Measurements from ENCODE around the gene FN3KRP. TPM values are rescaled to one million over a fixed set of nuclear protein-coding genes. Genes with fewer than 3 reads are reported as not detected.

The FN3KRP gene
- total and polyA plus RNA-seq, 12 donors: 6.8 to 41.2 (median 25.4) TPM

GRCh38 chr17:82745524-82745923 lies 29.0 kb downstream of the FN3KRP start:
- Histone ChIP-seq H3K27ac (no peak overlapping the region), H3K4me3 (no peak overlapping the region), H3K4me1 (replicated peaks in 1 of 2) (no peaks in the 10 kb centered on the region), H3K27me3 (no peaks in the 10 kb centered on the region), H3K9me3 (replicated peaks in 1 of 3) (peaks cover 0 to 5% (median 0%) of the 10 kb centered on the region in 3 donors), H3K36me3 (replicated peaks in 1 of 2) (peaks cover 0 to 40% of the 10 kb centered on the region in 2 donors)
- WGBS, 4 donors: 83 to 90% (median 88%) methylated on average over 8 of the region's 8 CpGs
- intact Hi-C loops (cut with DNase I): no loop called here
- no peak for DNase-seq
- TF ChIP-seq CTCF (IDR thresholded peaks at IDR 0.05) (no peak), POLR2A (IDR thresholded peaks at IDR 0.05) (no peak)

- Histone ChIP-seq H3K4me1 (replicated peaks in 1 of 2) (peaks cover 8 to 10% of the 10 kb centered on the region in 2 donors), H3K4me3 (no peak overlapping the region), H3K9me3 (replicated peaks in 1 of 3) (no peaks in the 10 kb centered on the region), H3K27me3 (no peaks in the 10 kb centered on the region), H3K27ac (no peak overlapping the region), H3K36me3 (replicated peaks in 1 of 2) (peaks cover 0 to 8% of the 10 kb centered on the region in 2 donors)
- intact Hi-C loops (cut with DNase I): no loop called here
- WGBS, 4 donors: 96 to 98% (median 97%) methylated on average over 11 to 16 of the region's 16 CpGs
- DNase-seq: no peak
- TF ChIP-seq CTCF (IDR thresholded peaks at IDR 0.05): no peak
- no peak for TF ChIP-seq POLR2A (IDR thresholded peaks at IDR 0.05)
These were observed 32.2 kb downstream of the FN3KRP start for GRCh38 chr17:82748756-82749155.

GRCh38 chr17:82750241-82750908 lies 33.9 kb downstream of the FN3KRP start:
- peaks cover 0 to 3% of the 10 kb centered on the region in 2 donors for H3K36me3 ChIP-seq (replicated peaks in 1 of 2)
- DNase-seq: no peak
- H3K4me1 ChIP-seq (replicated peaks in 1 of 2): peaks cover 8 to 10% of the 10 kb centered on the region in 2 donors
- TF ChIP-seq CTCF (IDR thresholded peaks at IDR 0.05) (no peak), POLR2A (IDR thresholded peaks at IDR 0.05) (no peak)
- H3K4me3 ChIP-seq: no peak overlapping the region
- 68 to 87% (median 80%) methylated on average over 24 to 40 of the region's 40 CpGs for WGBS, 4 donors
- no peak overlapping the region for H3K27ac ChIP-seq
- intact Hi-C loops (cut with DNase I): loop anchor here in 1 of 2 donors (10.0 kb wide), 1 partner anchor 106 kb away; the partner anchor contains the start of gene WDR45B
- H3K27me3 ChIP-seq: no peaks in the 10 kb centered on the region
- H3K9me3 ChIP-seq (replicated peaks in 1 of 3): no peaks in the 10 kb centered on the region

GRCh38 chr17:82751171-82751570 lies 34.7 kb downstream of the FN3KRP start:
- WGBS, 4 donors: 0 to 1% methylated on average over 54 to 56 of the region's 56 CpGs; no CpG with 5 or more reads in 2 of the 4 donors
- intact Hi-C loops (cut with DNase I): loop anchor here in 1 of 2 donors (10.0 kb wide), 1 partner anchor 106 kb away; the partner anchor contains the start of gene WDR45B
- no peaks in the 10 kb centered on the region for H3K27me3 ChIP-seq
- peaks cover 0 to 3% of the 10 kb centered on the region in 2 donors for H3K36me3 ChIP-seq (replicated peaks in 1 of 2)
- H3K4me1 ChIP-seq (replicated peaks in 1 of 2): peaks cover 8 to 10% of the 10 kb centered on the region in 2 donors
- peak in 4 of 7 donors; percentile 41 to 67 (median 62) for DNase-seq
- peak overlapping the region in 4 of 5 donors; percentile 61 to 92 (median 81) for H3K27ac ChIP-seq
- TF ChIP-seq POLR2A (IDR thresholded peaks at IDR 0.05) (peak; percentile 21 to 25), CTCF (IDR thresholded peaks at IDR 0.05) (peak in 1 of 6 experiments; percentile 21)
- H3K9me3 ChIP-seq (replicated peaks in 1 of 3): no peaks in the 10 kb centered on the region
- H3K4me3 ChIP-seq: peak overlapping the region in 2 of 4 donors; percentile 36 to 92

Data from adrenal gland (tissue), 12 donors.